SK-MEL-5 (cell line): Measurements from ENCODE around the gene MPRIP. TPM values are rescaled to one million over a fixed set of nuclear protein-coding genes. Genes with fewer than 3 reads are reported as not detected.
"Not testable (repeated sequence)": the region's sequence is repeated elsewhere in the genome, so short reads cannot be mapped to it uniquely, and the experiment has no call there.

Source experiments
- DNase-seq: peaks from one replicate; pipeline ENCODE4 v3.0.0-alpha.2; 2016; ENCODE audit warnings: low read depth, low spot score
- in situ Hi-C: cut with HindIII; loops from 2 replicates; pipeline ENCODE4 v1.10.0; 2016; ENCODE audit warnings: low sequenced_read_pairs, high pct_unique_total_duplicates, low pct_unique_long_range_greater_than_20kb
- total RNA-seq: library from RNA; depleted of rRNA; stranded (reverse); fragments of >200 nt; shearing (Covaris generic); gene quantifications from 2 replicates; pipeline ENCODE4 v1.2.3, GENCODE V29; 2014

Gene MPRIP
- total RNA-seq, 1 experiment from 2014 or later = 85.5 TPM

DNA sequence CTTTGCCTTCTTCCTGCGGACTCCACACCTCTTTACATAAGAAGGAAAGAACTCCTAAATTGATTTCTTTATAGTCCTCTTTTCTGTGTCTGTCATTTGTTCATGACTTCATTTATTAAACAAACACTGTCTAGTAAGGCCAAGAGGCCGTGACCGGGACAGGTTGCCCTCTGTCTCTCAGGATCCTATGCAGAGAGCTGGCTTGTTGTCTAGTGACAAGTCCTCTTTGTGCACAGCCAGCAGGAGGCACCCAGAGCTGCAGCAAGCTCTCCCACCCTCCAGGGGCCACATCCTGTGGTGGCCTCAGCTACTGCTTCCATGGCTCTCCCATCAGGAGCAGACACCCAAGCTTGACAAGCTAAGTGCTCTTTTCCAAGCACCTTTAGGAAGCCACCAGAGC, 113.3 kb downstream of the MPRIP start:
- in situ Hi-C loops = no loop called here
- no peak for DNase-seq

DNA sequence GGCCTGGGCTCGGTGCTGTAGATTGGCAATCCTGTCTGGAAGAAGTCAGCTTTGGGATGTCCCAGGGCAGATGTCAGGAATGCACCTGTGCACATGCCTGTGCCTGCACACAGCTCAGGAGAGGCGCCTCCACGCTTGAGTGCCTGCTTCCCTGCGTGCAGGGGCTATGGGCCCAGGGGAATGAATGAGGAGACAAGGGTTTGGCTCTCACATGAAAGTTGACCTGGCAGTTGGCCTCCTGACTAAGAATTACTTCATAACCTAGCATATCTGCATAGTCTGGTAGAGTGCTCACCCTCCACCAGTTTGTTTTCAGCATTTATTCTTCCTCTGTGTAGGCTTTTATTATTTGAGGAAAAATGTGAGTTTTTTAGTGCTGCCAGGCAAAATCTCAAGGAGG, 113.8 kb downstream of the MPRIP start:
- in situ Hi-C loops = no loop called here
- DNase-seq = no peak

DNA sequence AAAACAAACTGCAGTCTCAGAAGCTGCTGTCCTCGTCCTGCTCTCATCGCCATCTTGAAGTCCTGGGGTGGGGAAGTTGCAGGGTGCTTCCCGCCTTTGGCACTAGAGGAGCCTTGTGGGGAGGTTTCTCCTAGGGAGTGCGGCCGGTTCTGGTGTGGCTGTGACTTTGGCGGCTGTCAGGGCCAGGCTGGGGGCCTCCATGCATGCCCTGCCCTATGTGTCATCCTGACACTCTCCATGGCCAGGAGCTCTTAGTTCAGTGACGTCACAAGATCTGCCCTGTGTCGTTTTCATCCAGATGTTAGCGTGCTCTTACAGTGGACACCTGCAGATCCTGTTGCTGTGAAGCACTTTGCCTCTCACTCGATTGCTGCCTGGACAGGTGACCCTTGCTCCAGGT, 114.3 kb downstream of the MPRIP start:
- DNase-seq = no peak
- in situ Hi-C loops = no loop called here

DNA sequence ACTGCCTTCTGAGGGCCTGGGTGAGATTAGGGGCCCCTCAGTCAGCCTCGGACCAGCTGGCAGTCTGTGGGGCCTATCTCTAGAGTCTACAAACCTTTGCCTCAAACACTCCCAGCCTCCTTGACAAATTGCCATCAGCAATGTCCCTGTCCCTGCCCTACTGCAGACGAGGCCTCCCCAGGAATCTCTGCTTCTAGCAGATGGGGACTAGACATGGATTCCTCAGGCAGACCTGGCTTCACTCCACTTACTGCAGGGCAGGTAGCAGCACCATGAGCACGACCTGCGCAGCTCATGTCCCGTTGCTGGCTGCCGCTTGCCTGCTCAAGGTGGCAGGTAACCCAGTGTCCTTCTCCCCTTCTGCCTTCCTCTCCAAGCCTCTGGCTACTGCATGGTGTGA, 114.8 kb downstream of the MPRIP start:
- no peak for DNase-seq
- in situ Hi-C loops = no loop called here

DNA sequence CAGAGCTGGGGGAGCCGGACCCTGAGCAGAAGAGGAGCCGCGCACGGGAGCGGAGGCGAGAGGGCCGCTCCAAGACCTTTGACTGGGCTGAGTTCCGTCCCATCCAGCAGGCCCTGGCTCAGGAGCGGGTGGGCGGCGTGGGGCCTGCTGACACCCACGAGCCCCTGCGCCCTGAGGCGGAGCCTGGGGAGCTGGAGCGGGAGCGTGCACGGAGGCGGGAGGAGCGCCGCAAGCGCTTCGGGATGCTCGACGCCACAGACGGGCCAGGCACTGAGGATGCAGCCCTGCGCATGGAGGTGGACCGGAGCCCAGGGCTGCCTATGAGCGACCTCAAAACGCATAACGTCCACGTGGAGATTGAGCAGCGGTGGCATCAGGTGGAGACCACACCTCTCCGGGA, 116.2 kb downstream of the MPRIP start:
- DNase-seq = not testable (repeated sequence)

DNA sequence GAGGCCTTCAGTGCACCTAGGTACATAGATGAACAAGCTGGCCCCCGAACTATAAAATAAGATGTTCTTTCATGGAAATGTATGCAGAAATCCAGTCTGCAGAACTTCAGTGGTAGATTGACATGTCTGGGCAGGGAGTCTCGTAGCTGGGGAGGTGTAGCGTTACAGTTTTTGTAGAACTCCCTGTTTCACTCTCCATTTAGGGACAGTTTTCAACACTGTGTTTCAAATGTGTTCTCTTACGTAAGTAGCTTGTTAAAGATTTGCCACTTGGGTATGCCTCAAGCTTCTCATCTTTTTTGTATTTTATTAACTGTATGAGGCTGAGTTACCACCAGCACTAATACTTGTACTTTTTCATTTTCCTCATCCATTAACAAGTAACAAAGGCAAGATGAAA, 117.3 kb downstream of the MPRIP start:
- in situ Hi-C loops = no loop called here

More for the DNA sequence above, 116.2 kb downstream of the MPRIP start:
- in situ Hi-C loops = not testable (repeated sequence)

DNA sequence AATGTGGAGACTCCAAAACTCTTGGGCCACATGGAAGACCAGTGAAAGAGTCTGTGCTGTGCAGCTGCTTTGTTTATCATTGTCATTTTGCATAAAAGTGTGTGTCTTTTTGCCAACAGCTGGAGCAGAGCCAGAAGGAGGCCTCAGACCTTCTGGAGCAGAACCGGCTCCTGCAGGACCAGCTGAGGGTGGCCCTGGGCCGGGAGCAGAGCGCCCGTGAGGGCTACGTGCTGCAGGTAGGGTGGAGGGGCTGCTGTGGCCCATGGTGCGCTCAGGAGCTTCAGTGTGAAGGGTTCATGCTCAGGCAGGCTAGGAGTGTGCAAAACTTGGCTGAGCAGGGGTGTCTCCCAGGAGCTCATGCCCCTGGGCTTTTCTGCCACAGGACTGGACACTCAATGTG, 118.9 kb downstream of the MPRIP start:
- DNase-seq = no peak
- in situ Hi-C loops = no loop called here

More for the DNA sequence above, 117.3 kb downstream of the MPRIP start:
- no peak for DNase-seq

DNA sequence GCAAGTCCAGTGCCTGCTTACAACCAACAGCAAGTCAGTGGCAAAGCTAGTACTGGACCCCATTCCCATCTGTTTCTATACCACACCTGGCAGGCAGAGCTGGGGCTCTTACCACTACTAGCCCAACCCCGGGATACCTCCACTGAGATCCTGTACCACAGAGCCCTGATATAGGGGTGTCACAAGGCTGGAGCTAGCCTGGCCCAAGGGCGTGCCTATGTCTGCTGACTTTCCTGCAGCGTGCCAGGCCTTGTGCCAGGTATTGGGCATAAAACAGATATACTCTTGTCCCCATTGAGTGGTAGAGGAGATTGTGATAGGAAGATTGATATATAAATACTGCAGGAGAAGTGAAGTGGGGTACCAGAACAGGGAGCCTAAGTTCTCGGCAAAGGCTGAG, 119.5 kb downstream of the MPRIP start:
- no peak for DNase-seq
- in situ Hi-C loops = no loop called here

DNA sequence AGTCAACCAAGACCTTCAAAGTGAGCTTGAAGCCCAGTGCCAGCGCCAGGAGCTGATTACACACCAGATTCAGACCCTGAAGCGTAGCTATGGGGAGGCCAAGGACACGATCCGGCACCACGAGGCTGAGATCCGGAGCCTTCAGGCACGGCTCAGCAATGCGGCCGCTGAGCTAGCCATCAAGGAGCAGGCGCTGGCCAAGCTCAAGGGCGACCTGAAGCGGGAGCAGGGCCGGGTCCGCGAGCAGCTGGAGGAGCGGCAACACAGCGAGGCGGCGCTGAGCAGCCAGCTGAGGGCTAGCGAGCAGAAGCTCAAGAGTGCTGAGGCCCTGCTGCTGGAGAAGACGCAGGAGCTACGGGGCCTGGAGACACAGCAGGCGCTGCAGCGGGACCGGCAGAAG, 121.9 kb downstream of the MPRIP start:
- in situ Hi-C loops = no loop called here

DNA sequence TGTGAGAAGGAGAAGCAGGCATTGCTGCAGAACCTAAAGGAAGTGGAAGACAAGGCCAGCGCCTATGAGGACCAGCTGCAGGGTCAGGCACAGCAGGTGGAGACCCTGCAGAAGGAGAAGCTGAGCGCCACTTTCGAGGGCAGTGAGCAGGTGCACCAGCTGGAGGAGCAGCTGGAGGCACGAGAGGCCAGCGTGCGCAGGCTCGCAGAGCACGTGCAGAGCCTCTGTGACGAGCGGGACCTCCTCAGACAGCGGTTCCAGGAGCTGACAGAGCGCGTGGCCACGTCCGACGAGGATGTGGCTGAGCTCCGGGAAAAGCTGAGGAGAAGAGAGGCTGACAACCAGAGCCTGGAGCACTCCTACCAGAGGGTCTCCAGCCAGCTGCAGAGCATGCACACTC, 122.4 kb downstream of the MPRIP start:
- DNase-seq = no peak
- in situ Hi-C loops = no loop called here

More for the DNA sequence above, 121.9 kb downstream of the MPRIP start:
- no peak for DNase-seq

DNA sequence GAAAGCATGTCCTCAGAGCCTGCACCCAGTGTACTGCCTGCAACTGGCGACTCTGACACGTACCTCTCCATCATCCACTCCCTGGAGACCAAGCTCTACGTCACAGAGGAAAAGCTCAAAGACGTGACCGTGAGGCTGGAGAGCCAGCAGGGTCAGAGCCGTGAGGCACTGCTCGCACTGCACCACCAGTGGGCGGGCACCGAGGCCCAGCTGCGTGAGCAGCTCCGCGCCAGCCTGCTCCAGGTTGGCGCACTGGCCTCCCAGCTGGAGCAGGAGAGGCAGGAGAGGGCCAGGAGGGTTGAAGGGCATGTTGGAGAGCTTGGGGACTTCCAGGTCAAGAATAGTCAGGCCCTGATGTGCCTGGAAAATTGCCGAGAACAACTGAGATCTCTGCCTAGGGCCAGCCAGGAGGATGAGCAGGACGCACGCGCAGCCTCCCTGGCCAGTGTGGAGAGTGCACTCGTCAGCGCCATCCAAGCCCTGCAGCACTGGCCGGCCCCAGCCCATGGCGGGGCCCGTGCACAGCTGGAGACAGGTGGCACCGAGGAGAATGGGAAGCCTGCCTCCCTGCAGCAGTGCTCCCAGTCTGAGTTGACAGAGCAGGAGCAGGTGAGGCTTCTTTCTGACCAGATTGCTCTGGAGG, 123.5 kb downstream of the MPRIP start:
- no peak for DNase-seq
- in situ Hi-C loops = no loop called here

DNA sequence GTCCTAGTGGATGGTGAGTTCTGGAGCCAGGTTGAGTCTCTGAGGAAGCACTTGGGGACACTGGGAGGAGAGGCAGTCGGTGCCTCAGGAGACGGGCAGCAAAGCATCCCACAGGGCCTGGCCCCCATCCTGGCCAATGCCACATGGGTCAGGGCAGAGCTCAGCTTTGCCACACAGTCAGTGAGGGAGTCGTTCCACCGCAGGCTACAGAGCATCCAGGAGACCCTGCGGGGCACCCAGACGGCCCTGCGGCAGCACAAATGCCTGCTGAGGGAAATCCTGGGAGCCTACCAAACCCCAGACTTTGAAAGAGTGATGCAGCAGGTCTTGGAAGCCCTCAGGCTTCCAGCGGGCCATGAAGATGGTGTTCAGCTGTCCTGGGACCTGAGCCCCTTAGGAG, 124.2 kb downstream of the MPRIP start:
- in situ Hi-C loops = no loop called here
- DNase-seq = no peak

DNA sequence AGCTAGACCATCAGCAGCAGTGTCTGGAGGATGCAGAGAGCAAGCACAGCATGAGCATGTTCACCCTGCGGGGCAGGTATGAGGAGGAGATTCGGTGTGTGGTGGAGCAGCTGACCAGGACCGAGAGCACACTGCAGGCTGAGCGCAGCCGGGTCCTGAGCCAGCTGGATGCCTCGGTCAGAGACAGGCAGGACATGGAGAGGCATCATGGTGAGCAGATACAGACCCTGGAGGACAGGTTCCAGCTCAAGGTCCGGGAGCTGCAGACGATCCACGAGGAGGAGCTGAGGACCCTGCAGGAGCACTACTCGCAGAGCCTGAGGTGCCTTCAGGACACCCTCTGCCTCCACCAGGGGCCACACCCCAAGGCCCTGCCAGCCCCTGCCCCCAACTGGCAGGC, 125.1 kb downstream of the MPRIP start:
- no peak for DNase-seq
- in situ Hi-C loops = no loop called here

DNA sequence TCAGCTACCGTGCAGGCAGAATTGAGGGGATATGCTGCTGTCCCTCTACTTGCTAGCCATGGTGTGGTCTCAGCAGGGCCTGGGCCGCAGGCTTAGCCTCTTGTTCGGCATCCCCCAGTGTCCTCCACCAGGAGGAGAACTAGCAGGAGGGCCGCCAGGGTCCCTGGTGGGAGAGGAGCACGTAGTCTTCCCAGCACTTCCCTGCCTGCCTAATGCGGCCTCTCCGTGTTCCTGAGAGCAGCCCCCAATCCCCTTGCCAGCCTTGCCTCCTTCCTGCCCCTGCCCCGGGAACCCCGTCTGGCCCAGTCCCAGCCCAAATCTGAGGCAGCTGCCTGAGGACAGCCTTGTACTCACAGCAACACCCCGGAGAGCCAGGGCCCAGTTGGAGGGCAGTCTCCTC, 125.7 kb downstream of the MPRIP start:
- in situ Hi-C loops = no loop called here
- no peak for DNase-seq

DNA sequence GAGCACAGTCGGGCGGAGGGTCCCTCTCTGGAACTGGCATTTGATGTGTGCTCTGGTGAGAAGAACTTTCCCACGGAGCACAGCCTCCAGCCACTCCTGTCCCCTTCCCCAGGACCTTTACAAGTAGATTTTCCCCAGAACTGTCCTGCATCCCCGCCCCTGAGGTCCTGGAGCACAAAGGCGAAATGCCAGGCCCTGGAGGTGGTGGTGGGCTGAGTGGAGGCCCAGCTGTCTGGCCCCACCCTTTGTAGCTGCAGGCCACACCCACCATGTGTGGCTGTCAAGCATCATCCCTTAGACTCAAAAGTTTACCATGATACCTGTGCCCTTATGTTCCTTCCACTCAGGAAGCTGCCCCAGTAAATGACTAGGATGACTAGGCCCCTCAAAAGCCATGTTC, 126.1 kb downstream of the MPRIP start:
- no peak for DNase-seq
- in situ Hi-C loops = no loop called here

DNA sequence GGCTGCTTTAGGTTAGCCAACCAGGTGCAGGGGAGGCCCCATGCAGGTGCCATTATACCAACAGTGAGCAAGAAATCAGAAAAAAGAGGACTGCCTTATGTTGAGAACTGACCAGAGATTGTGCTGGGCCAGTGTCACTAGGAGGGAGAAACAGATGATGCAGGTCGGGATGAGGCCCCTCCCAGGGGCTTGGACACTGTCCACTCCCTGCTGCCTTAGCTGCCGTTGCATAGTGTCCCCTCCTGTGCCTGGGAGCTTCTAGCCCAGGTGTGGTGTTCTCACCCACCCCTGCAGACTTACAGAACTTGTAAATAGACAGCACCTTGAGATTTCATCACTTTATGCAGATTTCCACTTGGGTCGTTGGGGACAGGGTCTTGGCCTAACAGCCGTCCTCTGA, 127.1 kb downstream of the MPRIP start:
- in situ Hi-C loops = no loop called here
- no peak for DNase-seq

DNA sequence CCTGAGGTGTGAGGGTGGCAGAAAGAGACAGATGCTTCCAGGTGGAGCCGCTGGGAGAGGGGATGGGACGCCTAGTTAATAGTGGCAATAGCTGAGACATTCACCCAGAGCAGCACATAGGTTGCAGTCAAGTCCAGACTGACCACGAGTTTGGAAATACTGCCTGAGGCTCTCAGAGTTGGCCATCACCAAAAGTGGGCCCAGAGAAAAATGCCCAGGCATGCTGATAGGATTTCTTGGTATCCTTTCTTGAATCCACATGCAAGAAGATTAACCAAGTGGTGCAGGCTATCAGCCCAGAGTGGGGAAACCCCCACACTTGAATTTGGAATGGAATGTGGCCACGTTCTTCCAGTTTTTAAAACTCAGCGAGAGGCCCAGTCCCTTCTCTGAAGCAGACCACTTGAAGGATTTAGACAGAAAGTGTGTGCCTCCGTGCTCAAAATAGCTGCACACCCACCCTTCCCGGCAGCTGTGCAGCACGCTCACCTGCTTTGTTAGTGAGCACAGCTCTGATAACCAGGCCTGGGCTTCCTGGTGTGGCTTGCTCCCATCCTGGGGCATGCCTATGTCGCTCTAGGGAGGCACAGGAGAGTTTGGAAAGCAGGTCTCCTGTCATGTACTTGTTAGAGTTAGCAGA, 128.2 kb downstream of the MPRIP start:
- in situ Hi-C loops = no loop called here
- DNase-seq = no peak

DNA sequence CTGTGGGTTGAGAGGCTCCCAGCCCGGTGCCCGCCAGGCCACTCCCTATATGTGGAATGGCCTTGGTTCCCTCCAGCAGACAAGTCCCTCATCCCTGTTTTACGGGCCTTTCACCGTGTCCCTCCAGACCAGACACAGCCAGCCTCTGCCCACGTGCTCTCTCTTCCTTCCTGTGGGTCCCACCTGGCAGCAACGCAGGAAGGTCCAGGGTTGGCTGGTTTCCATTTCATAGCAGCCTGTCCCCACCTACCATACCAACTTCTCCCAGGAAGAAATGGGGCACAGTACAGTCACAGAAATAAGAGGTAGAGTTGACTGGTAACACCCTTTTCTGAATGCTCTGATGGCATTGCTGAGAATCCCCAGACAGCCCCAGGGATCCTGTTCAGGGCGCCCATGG, 128.9 kb downstream of the MPRIP start:
- DNase-seq = no peak
- in situ Hi-C loops = no loop called here
